Aorta (tissue), 5 donors: ENCODE data around the gene RAB31. TPM values are rescaled to one million over a fixed set of nuclear protein-coding genes. Genes with fewer than 3 reads are reported as not detected.

Experiments
- ATAC-seq: fragments of 200-7000 bp; cut with Tn5 transposase; one replicate; pipeline ENCODE4 v1.9.1; 2022; ENCODE audit warnings: moderate library complexity; ENCODE audit not compliant: low FRiP score
- DNase-seq, 2 donors: peaks; one replicate each; pipeline ENCODE4 v3.0.0-alpha.2; 2020
- H3K27ac ChIP-seq, 2 donors: one replicate each; pipeline ENCODE4 v1.5.1; 2013; ENCODE audit warnings: low read length in 2 of 2, mild to moderate bottlenecking in 2 of 2, moderate library complexity in 2 of 2, control low read depth in 1 of 2, inconsistent platforms in 1 of 2, low read depth in 1 of 2
- H3K27me3 ChIP-seq, 2 donors: one replicate each; pipeline ENCODE4 v1.6.1; 2013; ENCODE audit warnings: control low read depth in 1 of 2, low read length in 1 of 2, mild to moderate bottlenecking in 1 of 2, moderate library complexity in 1 of 2; ENCODE audit not compliant: insufficient read depth in 2 of 2, control insufficient read depth in 1 of 2
- H3K36me3 ChIP-seq, 2 donors: one replicate each; pipeline ENCODE4 v1.6.1; 2013; ENCODE audit warnings: control low read depth in 1 of 2, low read length in 1 of 2, mild to moderate bottlenecking in 1 of 2; ENCODE audit not compliant: insufficient read depth in 2 of 2, control insufficient read depth in 1 of 2
- H3K4me1 ChIP-seq, 2 donors: one replicate each; pipeline ENCODE4 v1.6.1; 2013; ENCODE audit warnings: low read length in 2 of 2, control low read depth in 1 of 2, mild to moderate bottlenecking in 1 of 2, moderate library complexity in 1 of 2; ENCODE audit not compliant: insufficient read depth in 2 of 2, control insufficient read depth in 1 of 2
- H3K4me3 ChIP-seq, 2 donors: one replicate each; pipeline ENCODE4 v1.5.1; 2013; ENCODE audit warnings: low read length in 2 of 2, control low read depth in 1 of 2, mild to moderate bottlenecking in 1 of 2
- H3K9me3 ChIP-seq: one replicate; pipeline ENCODE4 v1.6.1; 2013; ENCODE audit warnings: mild to moderate bottlenecking, low read length; ENCODE audit not compliant: control insufficient read depth
- WGBS, 2 donors: extraction: QIAGEN DNeasy Blood & Tissue Kit; methylation state at CpG; one replicate each; pipeline ENCODE4 v1.1.7; 2013; 5-methylcytosine and 5-hydroxymethylcytosine counted together
- intact Hi-C, 2 donors: fragments of 100-400 bp; cut with DNase I; formaldehyde crosslinking; loops; one replicate each; pipeline versions ENCODE4 v1.14.2 to v1.15.0; 2022
- polyA plus RNA-seq, 2 donors: library from polyadenylated mRNA; stranded (reverse); fragments of 200-250 nt; gene quantifications; one replicate each; pipeline ENCODE4 v1.2.3, GENCODE V29; 2013
- total RNA-seq, 2 donors: library from RNA; stranded (reverse); fragmentation: NEBNext Ultra II Directional; extraction: Animal tissue kit (Norgen Biotek cat#: 25700); gene quantifications; one replicate each; pipeline ENCODE4 v1.2.1, GENCODE V29; 2021
- donor health status: healthy with polysubstance abuse.
- donor health status: Bipolar disorder and iron deficiency.
- donor health status: DM: no; HTN: no; CAD: no.
- donor health status: DM: no; HTN: no; CAD: no.
- donor health status: DM: yes; HTN: yes; CAD: no.

The RAB31 gene
- total and polyA plus RNA-seq, 4 donors: 57.6 to 145 (median 90.8) TPM

DNA sequence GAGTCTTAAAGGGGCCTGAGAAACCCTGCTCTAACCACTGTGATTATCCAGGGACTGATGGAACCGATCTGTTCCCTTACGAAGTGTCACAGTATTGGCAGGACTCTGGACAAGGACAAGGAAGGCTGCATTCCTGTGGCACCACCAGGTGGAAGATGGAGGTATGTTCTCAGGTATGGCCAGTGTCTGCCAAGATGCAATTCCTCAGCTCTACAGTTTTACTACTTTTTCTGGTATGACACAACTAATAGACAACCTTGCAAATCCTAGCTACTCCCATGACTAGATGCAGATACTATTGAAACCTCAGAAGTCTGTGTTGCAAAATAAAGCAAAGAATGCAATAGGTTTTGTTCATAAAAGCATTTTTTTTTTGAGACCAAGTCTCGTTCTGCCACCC, 14.6 kb downstream of the RAB31 start:
- Histone ChIP-seq H3K27me3 (no peaks in the 10 kb centered on the region), H3K36me3 (peaks cover 2 to 3% of the 10 kb centered on the region in 2 donors), H3K4me1 (no peaks in the 10 kb centered on the region), H3K4me3 (no peak overlapping the region), H3K27ac (no peak overlapping the region), H3K9me3 (no peaks in the 10 kb centered on the region)
- DNase-seq: no peak
- ATAC-seq: no peak
- intact Hi-C loops: no loop called here
- WGBS, 2 donors: 79 to 85% methylated on average over 3 of the region's 3 CpGs

DNA sequence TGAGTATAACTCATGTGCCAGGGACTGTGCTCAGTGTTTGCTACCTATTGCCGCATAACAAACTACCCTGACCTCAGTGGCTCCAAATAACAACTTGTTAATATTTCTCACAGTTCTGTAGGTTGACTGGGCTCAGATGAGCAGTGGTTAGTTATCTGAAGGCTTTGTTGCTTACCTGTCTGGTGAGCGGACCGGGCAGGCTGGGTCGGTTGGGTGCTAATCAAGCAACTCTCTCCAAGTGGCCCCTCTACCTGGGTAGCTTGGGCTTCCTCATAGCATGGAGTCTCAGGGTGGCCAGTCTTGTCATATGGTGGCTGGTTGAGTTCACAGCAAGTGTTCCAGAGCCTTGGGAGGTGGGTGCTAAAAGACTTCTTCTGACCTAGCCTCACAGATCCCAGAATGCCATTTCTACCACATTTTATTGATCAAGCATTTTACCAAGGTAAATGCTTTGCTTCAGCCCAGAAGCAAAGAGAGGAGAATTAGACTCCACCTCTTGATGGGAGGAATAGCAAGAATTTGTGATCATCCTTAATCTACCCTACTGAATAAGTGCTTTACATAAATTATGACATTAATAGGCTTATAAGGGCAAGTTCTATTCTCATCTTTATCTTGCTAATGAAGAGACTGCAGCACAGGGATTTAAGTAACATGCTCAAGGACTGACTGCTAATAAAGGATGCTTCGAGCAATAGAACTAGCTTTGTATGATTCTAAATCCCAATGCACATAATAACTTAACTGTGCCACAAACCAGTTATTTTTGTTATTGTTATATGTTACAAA, 16.9 kb downstream of the RAB31 start:
- Histone ChIP-seq H3K27me3 (no peaks in the 10 kb centered on the region), H3K4me3 (no peak overlapping the region), H3K4me1 (no peaks in the 10 kb centered on the region), H3K9me3 (no peaks in the 10 kb centered on the region), H3K36me3 (peaks cover 2 to 3% of the 10 kb centered on the region in 2 donors), H3K27ac (no peak overlapping the region)
- ATAC-seq: no peak
- no peak for DNase-seq
- intact Hi-C loops: no loop called here
- WGBS, 2 donors: 98% methylated on average over 5 of the region's 5 CpGs

DNA sequence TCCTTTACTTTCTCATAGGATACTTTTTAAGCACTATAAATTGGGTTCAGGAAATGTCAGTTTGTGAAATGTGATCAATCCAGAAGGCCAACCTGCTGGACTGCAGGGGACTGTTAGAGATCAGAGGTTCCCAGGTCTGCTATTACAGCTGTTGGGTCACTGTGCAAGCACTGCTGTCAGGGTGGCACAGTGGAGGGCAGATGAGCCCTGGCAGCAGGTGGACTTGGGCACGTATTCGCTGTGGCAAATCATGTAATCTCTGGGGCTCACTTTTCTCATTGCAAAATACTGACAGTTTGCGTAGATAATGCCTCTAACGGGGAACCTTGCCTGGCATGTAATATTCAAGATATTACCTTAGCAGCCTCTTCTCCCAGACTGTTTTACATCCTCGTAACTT, 18.1 kb downstream of the RAB31 start:
- Histone ChIP-seq H3K27ac (no peak overlapping the region), H3K36me3 (peaks cover 2 to 3% of the 10 kb centered on the region in 2 donors), H3K4me1 (no peaks in the 10 kb centered on the region), H3K4me3 (no peak overlapping the region), H3K9me3 (no peaks in the 10 kb centered on the region), H3K27me3 (no peaks in the 10 kb centered on the region)
- intact Hi-C loops: no loop called here
- DNase-seq (no peak), ATAC-seq (no peak)
- 80 to 81% methylated on average over 5 of the region's 5 CpGs for WGBS, 2 donors

DNA sequence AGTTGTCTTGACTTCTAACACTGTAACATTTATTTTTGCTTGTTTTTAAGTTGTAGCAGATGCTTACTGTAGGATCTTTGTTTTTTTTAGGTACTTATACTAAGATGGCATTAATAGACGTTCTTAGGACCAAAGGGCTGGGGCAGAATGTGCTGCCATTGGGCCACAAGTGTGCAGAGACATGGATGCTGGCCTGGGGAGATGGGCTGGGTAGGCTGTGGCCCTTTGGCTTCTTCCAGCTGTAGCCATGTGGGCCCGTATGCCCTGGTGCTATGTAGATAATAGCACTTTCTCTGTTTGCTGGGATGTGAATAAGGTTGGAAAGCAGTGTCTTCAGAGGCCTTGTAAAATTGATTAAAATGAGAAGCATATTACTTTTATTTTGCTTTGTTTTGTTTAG, 18.8 kb downstream of the RAB31 start:
- Histone ChIP-seq H3K9me3 (no peaks in the 10 kb centered on the region), H3K4me3 (no peak overlapping the region), H3K27ac (no peak overlapping the region), H3K4me1 (no peaks in the 10 kb centered on the region), H3K36me3 (peaks cover 2 to 3% of the 10 kb centered on the region in 2 donors), H3K27me3 (no peaks in the 10 kb centered on the region)
- WGBS, 2 donors: 78 to 80% methylated on average over 2 of the region's 2 CpGs
- no peak for ATAC-seq
- no peak for DNase-seq
- intact Hi-C loops: no loop called here

DNA sequence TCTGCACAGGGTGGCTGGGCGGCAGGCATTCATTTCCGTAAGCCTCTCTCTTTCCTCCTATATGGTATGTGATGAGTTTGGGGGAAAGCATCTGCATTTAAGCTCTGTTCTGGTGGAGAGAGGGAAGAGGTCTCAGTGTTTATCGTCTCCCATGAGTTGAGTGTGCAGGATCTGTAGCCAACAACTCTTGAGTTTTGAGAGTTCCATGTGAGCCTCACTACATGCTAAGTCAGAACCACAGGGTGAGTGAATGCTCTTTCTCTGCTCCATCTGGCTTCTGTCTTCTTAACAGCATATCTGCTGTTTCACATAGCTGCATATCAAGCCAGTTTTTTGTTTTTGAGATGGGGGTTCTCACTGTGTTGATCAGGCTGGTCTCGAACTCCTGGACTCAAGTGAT, 22.7 kb downstream of the RAB31 start:
- no peak for DNase-seq
- H3K27ac ChIP-seq: no peak overlapping the region
- no peak for ATAC-seq
- H3K4me1 ChIP-seq: no peaks in the 10 kb centered on the region
- no peak overlapping the region for H3K4me3 ChIP-seq
- WGBS, 2 donors: 79 to 96% methylated on average over 4 of the region's 4 CpGs
- H3K9me3 ChIP-seq: no peaks in the 10 kb centered on the region
- peaks cover 0 to 4% of the 10 kb centered on the region in 2 donors for H3K36me3 ChIP-seq
- intact Hi-C loops: no loop called here
- H3K27me3 ChIP-seq: no peaks in the 10 kb centered on the region

DNA sequence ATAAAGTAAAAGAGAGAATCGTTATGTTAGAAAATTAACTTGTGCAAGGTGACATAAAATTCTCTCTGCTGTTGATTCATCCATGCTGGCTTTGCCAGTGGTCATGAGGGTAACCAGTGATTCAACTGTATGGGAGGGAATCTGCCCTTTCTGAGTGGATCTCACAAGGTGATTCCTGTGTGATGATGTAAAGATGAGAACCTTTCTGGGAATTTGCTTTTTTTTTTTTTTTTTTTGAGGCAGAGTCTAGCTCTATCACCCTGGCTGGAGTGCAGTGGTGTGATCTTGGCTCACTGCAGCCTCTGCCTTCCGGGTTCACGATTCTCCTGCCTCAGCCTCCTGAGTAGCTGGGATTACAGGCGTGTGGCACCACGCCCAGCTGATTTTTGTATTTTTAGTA, 23.3 kb downstream of the RAB31 start:
- no peaks in the 10 kb centered on the region for H3K9me3 ChIP-seq
- H3K4me1 ChIP-seq: no peaks in the 10 kb centered on the region
- peaks cover 0 to 4% of the 10 kb centered on the region in 2 donors for H3K36me3 ChIP-seq
- H3K4me3 ChIP-seq: no peak overlapping the region
- no peaks in the 10 kb centered on the region for H3K27me3 ChIP-seq
- WGBS, 2 donors: 58 to 66% methylated on average over 5 of the region's 5 CpGs
- no peak overlapping the region for H3K27ac ChIP-seq
- DNase-seq: no peak
- intact Hi-C loops: no loop called here
- no peak for ATAC-seq

DNA sequence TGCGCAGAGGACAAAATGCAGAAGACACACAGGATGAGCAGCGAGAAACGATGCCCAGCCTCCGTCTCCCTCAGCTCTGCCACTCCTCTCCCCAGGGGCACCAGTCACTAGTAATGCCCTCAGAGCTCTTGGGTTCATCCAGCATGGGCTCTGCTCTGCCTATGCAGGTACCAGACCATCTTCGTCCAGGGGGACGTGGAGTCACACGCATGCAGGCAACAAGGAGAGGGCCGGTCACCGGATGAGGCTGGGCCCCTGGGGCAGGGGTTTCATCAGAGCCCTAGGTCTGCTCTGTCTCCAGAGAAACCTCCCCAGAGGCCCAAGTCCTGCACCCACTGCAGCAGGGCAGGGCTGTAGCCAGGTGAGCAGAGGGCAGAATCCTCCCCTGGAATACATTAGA, 23.9 kb downstream of the RAB31 start:
- Histone ChIP-seq H3K4me1 (no peaks in the 10 kb centered on the region), H3K4me3 (no peak overlapping the region), H3K9me3 (no peaks in the 10 kb centered on the region), H3K27me3 (no peaks in the 10 kb centered on the region), H3K27ac (no peak overlapping the region), H3K36me3 (peaks cover 0 to 4% of the 10 kb centered on the region in 2 donors)
- intact Hi-C loops: no loop called here
- DNase-seq (no peak), ATAC-seq (no peak)
- WGBS, 2 donors: 84 to 85% methylated on average over 9 of the region's 9 CpGs

DNA sequence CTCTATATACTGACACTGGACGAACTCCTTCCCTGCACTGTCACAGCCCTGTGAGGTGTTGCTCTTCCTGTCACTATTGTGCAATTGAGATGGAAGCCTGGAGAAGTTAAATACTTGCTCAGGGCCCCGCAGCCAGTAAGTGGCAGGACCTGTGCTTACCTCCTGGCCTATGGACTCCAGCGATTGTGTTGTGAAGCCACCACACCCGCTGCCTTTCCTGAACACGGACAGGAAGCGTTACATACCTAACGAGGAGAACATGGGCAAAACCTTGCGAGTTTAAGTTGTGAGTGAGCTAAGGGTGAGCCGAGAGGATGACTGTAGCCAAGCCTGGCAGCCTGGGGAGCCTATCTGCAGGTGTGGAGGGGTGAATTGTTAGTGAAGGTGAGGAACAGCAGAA, 26.1 kb downstream of the RAB31 start:
- DNase-seq: no peak
- Histone ChIP-seq H3K27me3 (no peaks in the 10 kb centered on the region), H3K9me3 (no peaks in the 10 kb centered on the region), H3K4me1 (no peaks in the 10 kb centered on the region), H3K4me3 (no peak overlapping the region), H3K36me3 (peaks cover 0 to 4% of the 10 kb centered on the region in 2 donors), H3K27ac (no peak overlapping the region)
- no peak for ATAC-seq
- intact Hi-C loops: no loop called here
- 81 to 82% methylated on average over 9 of the region's 9 CpGs for WGBS, 2 donors

DNA sequence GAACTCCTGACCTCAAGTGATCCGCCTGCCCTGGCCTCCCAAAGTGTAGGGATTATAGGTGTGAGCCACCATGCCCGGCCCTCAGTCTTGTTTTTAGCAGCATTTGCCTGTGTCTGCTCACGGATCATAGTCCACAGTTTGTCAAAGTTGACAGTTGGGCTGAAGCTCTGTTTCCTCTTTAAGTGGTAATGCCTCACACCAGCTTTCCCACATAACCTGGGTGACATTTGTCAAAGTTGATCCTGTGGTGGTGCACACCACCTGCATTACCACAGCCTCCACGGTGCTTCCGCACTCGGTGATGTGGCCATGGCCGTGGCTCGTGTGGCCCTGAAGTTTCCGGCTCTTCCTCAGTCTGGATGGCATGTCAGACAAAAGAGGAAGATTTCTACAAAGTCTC, 27.1 kb downstream of the RAB31 start:
- H3K4me1 ChIP-seq: no peaks in the 10 kb centered on the region
- H3K27me3 ChIP-seq: no peaks in the 10 kb centered on the region
- DNase-seq (no peak), ATAC-seq (no peak)
- H3K9me3 ChIP-seq: no peaks in the 10 kb centered on the region
- no peak overlapping the region for H3K4me3 ChIP-seq
- WGBS, 2 donors: 94 to 95% methylated on average over 9 of the region's 9 CpGs
- peaks cover 0 to 4% of the 10 kb centered on the region in 2 donors for H3K36me3 ChIP-seq
- no peak overlapping the region for H3K27ac ChIP-seq
- intact Hi-C loops: no loop called here
